Keratinocyte (primary cell): Measurements from ENCODE around the gene SYVN1. TPM values are rescaled to one million over a fixed set of nuclear protein-coding genes. Genes with fewer than 3 reads are reported as not detected.

Experiments used
- DNase-seq: peaks from one replicate; pipeline ENCODE4 v3.0.0-alpha.2; 2011; ENCODE audit warnings: low read depth, missing footprints, low spot score
- FAIRE-seq: peaks from 2 replicates; lab custom pipeline; 2011; peaks lifted over from hg19 to GRCh38; lab: Jason Lieb, UNC
- H2AFZ ChIP-seq: 2 replicates; pipeline ENCODE4 v1.6.0; 2012; ENCODE audit warnings: low read length, control low read depth, inconsistent platforms; ENCODE audit not compliant: control insufficient read depth
- H3K27ac ChIP-seq: 2 replicates; pipeline ENCODE4 v1.5.1; 2011; ENCODE audit warnings: low read length; ENCODE audit not compliant: control insufficient read depth, insufficient read depth
- H3K27me3 ChIP-seq: 3 replicates; pipeline ENCODE4 v1.6.0; 2011; ENCODE audit warnings: low read length; ENCODE audit not compliant: control insufficient read depth, insufficient read depth; ENCODE audit errors: extremely low read depth
- H3K36me3 ChIP-seq, 2 experiments: 2 replicates in 1 of 2; 3 replicates in 1 of 2; pipeline ENCODE4 v1.5.1; 2011; ENCODE audit warnings: low read length in 2 of 2, mild to moderate bottlenecking in 1 of 2; ENCODE audit not compliant: control insufficient read depth in 2 of 2, insufficient read depth in 2 of 2; ENCODE audit errors: extremely low read depth in 1 of 2
- H3K4me1 ChIP-seq: 3 replicates; pipeline ENCODE4 v1.5.1; 2011; ENCODE audit warnings: low read length; ENCODE audit not compliant: control insufficient read depth, insufficient read depth; ENCODE audit errors: extremely low read depth
- H3K4me2 ChIP-seq: 3 replicates; pipeline ENCODE4 v1.6.0; 2011; ENCODE audit warnings: low read depth, low read length; ENCODE audit not compliant: control insufficient read depth, insufficient read depth; ENCODE audit errors: extremely low read depth
- H3K4me3 ChIP-seq, 3 experiments: fragments of 200-600 bp in 1 of 3; sonication (generic) in 1 of 3; 2 replicates in 2 of 3; 3 replicates in 1 of 3; pipeline ENCODE4 v1.5.1; 2011 to 2016; ENCODE audit warnings: low read length in 3 of 3, mild to moderate bottlenecking in 3 of 3, control low read depth in 2 of 3, inconsistent platforms in 1 of 3, low read depth in 1 of 3, mixed read lengths in 1 of 3, mixed run types in 1 of 3, moderate library complexity in 1 of 3; ENCODE audit not compliant: control insufficient read depth in 2 of 3, insufficient read depth in 2 of 3; ENCODE audit errors: extremely low read depth in 1 of 3
- H3K79me2 ChIP-seq: 2 replicates; pipeline ENCODE4 v1.6.0; 2012; ENCODE audit warnings: low read length; ENCODE audit not compliant: control insufficient read depth, insufficient read depth
- H3K9ac ChIP-seq: 3 replicates; pipeline ENCODE4 v1.6.0; 2011; ENCODE audit warnings: low read length; ENCODE audit not compliant: control insufficient read depth, insufficient read depth; ENCODE audit errors: extremely low read depth
- H3K9me1 ChIP-seq: 3 replicates; pipeline ENCODE4 v1.6.0; 2011; ENCODE audit warnings: low read length; ENCODE audit not compliant: control insufficient read depth, insufficient read depth; ENCODE audit errors: extremely low read depth
- H3K9me3 ChIP-seq: 2 replicates; pipeline ENCODE4 v1.5.1; 2012; ENCODE audit warnings: low read depth, low read length; ENCODE audit not compliant: control insufficient read depth
- H4K20me1 ChIP-seq: 3 replicates; pipeline ENCODE4 v1.6.0; 2011; ENCODE audit warnings: low read length; ENCODE audit not compliant: control insufficient read depth, insufficient read depth; ENCODE audit errors: extremely low read depth
- EZH2 ChIP-seq: IDR thresholded peaks from one replicate; pipeline ENCODE4 v1.6.1; 2012; ENCODE audit warnings: inconsistent platforms, mild to moderate bottlenecking, low read length, moderate library complexity
- dilution Hi-C: fragments of 300-500 bp; cut with MboI; formaldehyde crosslinking; loops from one replicate; pipeline ENCODE4 v1.7.0; 2020; ENCODE audit warnings: low sequenced_read_pairs; ENCODE audit not compliant: extremely low pct_ligation_motif_present
- polyA plus RNA-seq, 5 experiments: library from polyadenylated mRNA; depleted of rRNA in 3 of 5; stranded (reverse) in 3 of 5; stranded (forward) in 1 of 5; unstranded in 1 of 5; fragments of >200 nt; gene quantifications; 1 replicate in 1 of 5; 2 replicates in 3 of 5; 3 replicates in 1 of 5; pipeline versions ENCODE4 v1.2.1 to v1.2.3, GENCODE V29; 2011 to 2012; ENCODE audit warnings: missing spikeins in 2 of 5, low read depth in 1 of 5, low replicate concordance in 1 of 5
- TF ChIP-seq, protein P1 (sequence below), 3 experiments: IDR thresholded peaks in 1 of 3; conservative IDR thresholded peaks in 1 of 3; optimal IDR thresholded peaks in 1 of 3; 2 replicates in 2 of 3; 3 replicates in 1 of 3; pipeline versions ENCODE3 to v1.5.1; 2011; ENCODE audit warnings: low read length in 3 of 3, mild to moderate bottlenecking in 3 of 3, moderate library complexity in 2 of 3, control low read depth in 1 of 3, inconsistent platforms in 1 of 3; ENCODE audit not compliant: insufficient read depth in 2 of 3; ENCODE audit errors: extremely low read depth in 1 of 3

The SYVN1 gene
- polyA plus RNA-seq, 1 donor (not counting 4 experiments of a cell fraction or from before 2014, with no cell fraction given), result 10.8 TPM

DNA sequence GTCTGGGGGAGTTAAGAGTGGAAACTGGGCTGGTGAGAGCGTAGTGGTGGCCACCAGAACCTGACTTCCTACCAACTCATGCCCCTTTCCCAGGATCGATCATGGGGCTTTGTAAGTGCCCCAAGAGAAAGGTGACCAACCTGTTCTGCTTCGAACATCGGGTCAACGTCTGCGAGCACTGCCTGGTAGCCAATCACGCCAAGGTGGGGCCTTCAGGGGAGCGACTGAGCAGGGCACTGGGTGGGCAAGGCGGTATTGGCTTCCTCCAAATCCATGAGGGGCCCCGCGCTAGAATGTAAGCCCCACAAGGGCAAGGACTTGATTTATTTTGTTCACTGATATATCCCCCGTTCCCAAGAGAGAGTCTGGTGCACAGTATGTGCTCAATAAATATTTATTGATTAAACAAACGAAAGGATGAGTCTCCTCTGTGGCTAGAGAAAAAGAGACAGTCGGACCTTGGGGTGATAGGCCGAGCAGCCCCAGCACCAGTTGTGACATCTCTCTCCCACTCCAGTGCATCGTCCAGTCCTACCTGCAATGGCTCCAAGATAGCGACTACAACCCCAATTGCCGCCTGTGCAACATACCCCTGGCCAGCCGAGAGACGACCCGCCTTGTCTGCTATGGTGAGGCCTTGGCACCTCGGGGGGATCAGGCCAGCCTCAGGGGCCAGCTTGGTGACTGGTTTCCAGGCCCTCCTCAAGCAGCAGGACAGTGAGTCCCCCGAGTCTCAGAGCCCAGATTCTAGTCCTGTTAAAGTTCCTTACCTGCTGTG, 49.5 kb downstream of the SYVN1 start:
- Histone ChIP-seq H3K4me1 (peaks cover 29% of the 10 kb centered on the region), H3K9ac (peak overlapping the region; percentile 80), H3K4me3 (peak overlapping the region; percentile 72 to 98 (median 82)), H3K27me3 (no peaks in the 10 kb centered on the region), H3K9me1 (no peaks in the 10 kb centered on the region), H2AFZ (peak overlapping the region; percentile 1), H3K79me2 (peaks cover 44% of the 10 kb centered on the region), H3K9me3 (no peaks in the 10 kb centered on the region), H3K4me2 (peak overlapping the region; percentile 69), H3K27ac (peak overlapping the region; percentile 84), H3K36me3 (peaks cover 19 to 37% of the 10 kb centered on the region in 2 experiments), H4K20me1 (no peaks in the 10 kb centered on the region)
- TF ChIP-seq, protein P1, sequence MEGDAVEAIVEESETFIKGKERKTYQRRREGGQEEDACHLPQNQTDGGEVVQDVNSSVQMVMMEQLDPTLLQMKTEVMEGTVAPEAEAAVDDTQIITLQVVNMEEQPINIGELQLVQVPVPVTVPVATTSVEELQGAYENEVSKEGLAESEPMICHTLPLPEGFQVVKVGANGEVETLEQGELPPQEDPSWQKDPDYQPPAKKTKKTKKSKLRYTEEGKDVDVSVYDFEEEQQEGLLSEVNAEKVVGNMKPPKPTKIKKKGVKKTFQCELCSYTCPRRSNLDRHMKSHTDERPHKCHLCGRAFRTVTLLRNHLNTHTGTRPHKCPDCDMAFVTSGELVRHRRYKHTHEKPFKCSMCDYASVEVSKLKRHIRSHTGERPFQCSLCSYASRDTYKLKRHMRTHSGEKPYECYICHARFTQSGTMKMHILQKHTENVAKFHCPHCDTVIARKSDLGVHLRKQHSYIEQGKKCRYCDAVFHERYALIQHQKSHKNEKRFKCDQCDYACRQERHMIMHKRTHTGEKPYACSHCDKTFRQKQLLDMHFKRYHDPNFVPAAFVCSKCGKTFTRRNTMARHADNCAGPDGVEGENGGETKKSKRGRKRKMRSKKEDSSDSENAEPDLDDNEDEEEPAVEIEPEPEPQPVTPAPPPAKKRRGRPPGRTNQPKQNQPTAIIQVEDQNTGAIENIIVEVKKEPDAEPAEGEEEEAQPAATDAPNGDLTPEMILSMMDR (optimal IDR thresholded peaks at IDR 0.05 in 1 of 3, IDR thresholded peaks at IDR 0.05 in 1 of 3, conservative IDR thresholded peaks at IDR 0.05 in 1 of 3; ENCODE audit: extremely low read depth in 1 of 3, insufficient read depth in 2 of 3, low read length in 3 of 3), result no peak
- no peak for TF ChIP-seq EZH2
- no peak for DNase-seq
- FAIRE-seq, result no peak
- dilution Hi-C loops, result no loop called here

DNA sequence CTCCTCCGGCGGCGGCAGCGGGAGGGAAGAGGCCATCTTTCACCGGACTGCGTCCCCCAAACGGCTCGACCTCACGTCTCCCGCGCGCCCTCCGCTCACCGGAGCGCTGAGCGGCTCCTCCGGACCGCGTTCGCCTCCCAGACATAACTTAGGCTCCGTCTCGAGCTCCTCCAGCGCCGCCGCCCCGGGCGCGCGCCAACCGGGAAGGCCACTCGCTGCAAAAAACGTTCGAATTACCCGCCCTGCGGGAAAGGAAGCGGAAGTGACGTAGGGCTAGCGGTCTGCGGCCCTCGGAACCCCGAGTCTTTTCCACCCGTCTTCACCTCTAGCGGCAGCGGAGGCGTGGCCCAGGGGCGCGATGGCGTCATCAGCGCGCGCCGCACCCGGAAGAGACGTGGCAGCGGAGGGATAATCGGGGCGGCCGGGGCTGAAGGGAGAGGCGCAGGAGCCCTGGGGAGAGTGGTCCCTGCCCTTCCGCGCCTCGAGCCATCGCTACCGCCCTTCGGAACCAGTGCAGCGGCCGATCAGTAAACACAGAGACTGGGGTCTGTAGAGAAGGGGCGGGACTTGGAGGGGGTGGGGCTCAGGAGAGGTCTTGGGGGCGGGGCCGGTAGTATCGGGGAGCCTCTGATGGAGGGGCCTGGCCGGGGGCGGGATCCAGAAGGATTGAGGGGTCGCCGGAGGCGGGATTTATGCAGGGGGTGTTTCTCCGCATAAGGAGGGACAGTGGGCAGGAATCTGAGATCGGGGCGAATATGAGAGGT, 50.3 kb downstream of the SYVN1 start, which contains the start of the genes CDCA5 and ZFPL1:
Gene CDCA5, minus strand, starts transcription at position 207 of the 764 bp plus-strand sequence. Its CDS starts 62 bp downstream, at position 145.
Gene ZFPL1, plus strand, starts transcription at position 389 of the 764 bp plus-strand sequence. CDS start 477 bp downstream, outside the sequence.
- Histone ChIP-seq H3K27me3 (no peaks in the 10 kb centered on the region), H4K20me1 (no peaks in the 10 kb centered on the region), H3K36me3 (peaks cover 16 to 41% of the 10 kb centered on the region in 2 experiments), H3K9me3 (no peaks in the 10 kb centered on the region), H3K27ac (peak within 1 kb of the TSS; percentile 84), H3K79me2 (peaks cover 48% of the 10 kb centered on the region), H3K4me1 (peaks cover 29% of the 10 kb centered on the region), H3K9me1 (no peaks in the 10 kb centered on the region), H3K4me3 (peak within 1 kb of the TSS; percentile 72 to 98 (median 82)), H3K4me2 (peak within 1 kb of the TSS; percentile 96), H2AFZ (peak within 1 kb of the TSS; percentile 88), H3K9ac (peak within 1 kb of the TSS; percentile 80)
- dilution Hi-C loops, result no loop called here
- DNase-seq (peak; percentile 68), FAIRE-seq (peak; percentile 29)
- no peak for TF ChIP-seq EZH2
- TF ChIP-seq, protein P1 (optimal IDR thresholded peaks at IDR 0.05 in 1 of 3, IDR thresholded peaks at IDR 0.05 in 1 of 3, conservative IDR thresholded peaks at IDR 0.05 in 1 of 3; ENCODE audit: extremely low read depth in 1 of 3, insufficient read depth in 2 of 3, low read length in 3 of 3), result no peak
